ENCODE data around the gene IL10RB. TPM values are rescaled to one million over a fixed set of nuclear protein-coding genes. Genes with fewer than 3 reads are reported as not detected.
"Not testable (repeated sequence)": the region's sequence is repeated elsewhere in the genome, so short reads cannot be mapped to it uniquely, and the experiment has no call there.

IL10RB gene
- total RNA-seq, 1 donor from 2014 or later, result 35.7 TPM

DNA sequence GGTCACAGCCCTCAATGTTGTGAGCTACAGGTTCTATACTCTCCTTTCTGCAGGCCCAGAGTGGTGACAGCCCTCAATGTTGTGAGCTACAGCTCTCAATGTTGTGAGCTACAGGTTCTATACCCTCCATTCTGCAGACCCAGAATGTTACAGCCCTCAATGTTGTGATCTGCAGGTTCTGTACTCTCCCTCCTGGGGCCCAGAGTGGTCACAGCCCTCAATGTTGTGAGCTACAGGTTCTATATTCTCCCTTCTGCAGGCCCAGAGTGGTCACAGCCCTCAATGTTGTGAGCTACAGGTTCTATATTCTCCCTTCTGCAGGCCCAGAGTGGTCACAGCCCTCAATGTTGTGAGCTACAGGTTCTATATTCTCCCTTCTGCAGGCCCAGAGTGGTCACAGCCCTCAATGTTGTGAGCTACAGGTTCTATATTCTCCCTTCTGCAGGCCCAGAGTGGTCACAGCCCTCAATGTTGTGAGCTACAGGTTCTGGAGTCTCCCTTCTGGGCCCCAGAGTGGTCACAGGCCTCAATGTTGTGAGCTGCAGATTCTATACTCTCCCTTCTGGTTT lies 26.5 kb upstream of the IL10RB start:
- intact Hi-C loops (cut with micrococcal nuclease), result loop anchor here (2.0 to 10.0 kb wide), 4 partner anchors 27 to 512 kb away; partner anchors contain the start of genes DONSON, IFNAR1, IL10RB and SYNJ1

DNA sequence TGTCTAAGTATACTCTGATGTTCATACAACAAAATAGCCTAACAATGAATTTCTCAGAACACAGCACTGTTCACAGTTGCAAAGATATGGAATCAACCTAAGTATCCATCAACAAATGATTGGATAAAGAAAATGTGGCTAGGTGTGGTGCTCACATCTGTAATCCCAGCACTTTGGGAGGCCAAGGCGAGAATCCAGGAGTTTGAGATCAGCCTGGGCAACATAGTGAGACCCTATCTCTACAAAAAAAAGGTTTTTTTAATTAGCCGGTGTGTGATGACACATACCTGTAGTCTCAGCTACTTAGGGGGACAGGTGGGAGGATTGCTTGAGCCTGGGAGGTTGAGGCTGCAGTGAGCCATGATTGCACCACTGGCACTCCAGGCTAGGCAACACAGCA lies 25.8 kb upstream of the IL10RB start:
- intact Hi-C loops (cut with micrococcal nuclease), result no loop called here

DNA sequence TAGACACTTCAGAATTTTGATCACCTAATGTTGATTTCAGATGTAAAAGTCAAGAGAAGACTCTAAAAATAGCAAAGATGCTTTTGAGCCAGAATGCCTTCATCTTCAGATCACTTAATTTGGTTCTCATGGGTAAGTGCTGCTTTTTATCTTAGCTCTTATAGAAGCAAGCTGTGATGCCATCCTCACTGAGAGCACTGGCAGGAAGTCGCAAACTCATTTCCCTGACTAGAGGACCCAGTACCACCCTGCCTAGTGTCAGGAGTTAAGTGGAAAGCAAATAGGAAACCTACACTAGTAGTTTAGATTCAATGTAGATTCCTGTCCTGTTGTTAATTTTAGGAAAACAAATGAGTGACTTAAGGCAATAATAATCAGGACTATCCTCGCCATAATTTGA lies 24.3 kb upstream of the IL10RB start:
- intact Hi-C loops (cut with micrococcal nuclease), result no loop called here

DNA sequence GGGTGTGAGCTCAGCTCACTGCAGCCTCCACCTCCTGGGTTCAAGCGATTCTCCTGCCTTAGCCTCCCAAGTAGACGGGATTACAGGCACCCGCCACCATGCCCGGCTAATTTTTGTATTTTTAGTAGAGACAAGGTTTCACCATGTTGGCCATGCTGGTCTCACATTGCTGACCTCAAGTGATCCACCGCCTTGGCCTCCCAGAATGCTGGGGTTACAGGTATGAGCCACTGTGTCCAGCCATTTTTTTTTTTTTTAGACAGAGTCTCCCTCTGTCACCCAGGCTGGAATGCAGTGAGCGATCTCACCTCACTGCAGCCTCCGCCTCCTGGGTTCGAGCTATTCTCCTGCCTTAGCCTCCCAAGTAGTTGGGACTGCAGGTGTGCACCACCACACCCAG lies 23.3 kb upstream of the IL10RB start:
- intact Hi-C loops (cut with micrococcal nuclease), result not testable (repeated sequence)

DNA sequence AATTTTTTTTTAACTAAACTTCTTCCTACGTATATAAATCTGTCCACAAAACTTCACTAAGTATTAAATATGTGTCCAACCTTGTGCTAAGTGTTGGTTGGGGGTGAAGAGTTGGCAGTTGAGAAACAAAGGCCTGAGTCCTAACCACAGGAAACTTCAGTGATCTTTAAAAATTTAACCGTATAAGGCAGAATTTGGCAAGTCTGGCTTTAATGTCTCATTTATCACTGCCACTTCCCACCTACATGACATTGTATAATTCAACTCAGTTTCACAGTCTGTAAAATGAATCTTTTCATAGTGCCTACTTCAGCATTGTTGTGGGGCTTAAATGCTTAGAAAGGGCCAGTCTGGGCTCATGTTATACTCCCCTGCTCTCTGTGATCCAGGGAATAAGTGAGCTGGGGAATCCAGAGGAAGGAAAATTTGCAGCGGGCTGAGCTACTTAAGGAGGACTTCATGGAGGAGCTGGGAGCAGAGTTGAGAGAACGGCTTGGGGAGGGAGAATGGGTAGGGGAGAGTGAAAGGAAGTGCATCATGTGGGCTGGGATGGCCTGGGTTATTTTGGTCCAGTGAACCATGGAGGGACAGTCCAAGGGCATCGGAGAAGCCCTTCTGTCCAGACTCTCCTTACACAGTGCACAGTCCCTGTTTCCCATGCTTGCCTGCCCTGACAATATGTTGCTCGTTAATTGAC lies 21.9 kb upstream of the IL10RB start:
- intact Hi-C loops (cut with micrococcal nuclease), result loop anchor here (2.0 kb wide), 1 partner anchor 13 kb away; no protein-coding TSS in a partner anchor

DNA sequence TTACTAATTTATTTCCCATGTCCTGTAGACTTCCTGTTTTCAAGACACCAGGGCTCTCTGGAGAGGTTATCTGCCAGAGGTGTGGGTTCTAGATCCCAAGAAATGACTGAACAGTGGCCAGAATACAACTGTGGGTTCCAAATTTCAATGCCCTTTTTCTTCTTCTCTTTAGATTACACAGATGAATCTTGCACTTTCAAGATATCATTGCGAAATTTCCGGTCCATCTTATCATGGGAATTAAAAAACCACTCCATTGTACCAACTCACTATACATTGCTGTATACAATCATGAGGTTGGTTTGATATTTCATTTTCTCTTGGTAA lies 21.4 kb upstream of the IL10RB start:
- intact Hi-C loops (cut with micrococcal nuclease), result loop anchor here (2.0 kb wide), 1 partner anchor 14 kb away; no protein-coding TSS in a partner anchor

DNA sequence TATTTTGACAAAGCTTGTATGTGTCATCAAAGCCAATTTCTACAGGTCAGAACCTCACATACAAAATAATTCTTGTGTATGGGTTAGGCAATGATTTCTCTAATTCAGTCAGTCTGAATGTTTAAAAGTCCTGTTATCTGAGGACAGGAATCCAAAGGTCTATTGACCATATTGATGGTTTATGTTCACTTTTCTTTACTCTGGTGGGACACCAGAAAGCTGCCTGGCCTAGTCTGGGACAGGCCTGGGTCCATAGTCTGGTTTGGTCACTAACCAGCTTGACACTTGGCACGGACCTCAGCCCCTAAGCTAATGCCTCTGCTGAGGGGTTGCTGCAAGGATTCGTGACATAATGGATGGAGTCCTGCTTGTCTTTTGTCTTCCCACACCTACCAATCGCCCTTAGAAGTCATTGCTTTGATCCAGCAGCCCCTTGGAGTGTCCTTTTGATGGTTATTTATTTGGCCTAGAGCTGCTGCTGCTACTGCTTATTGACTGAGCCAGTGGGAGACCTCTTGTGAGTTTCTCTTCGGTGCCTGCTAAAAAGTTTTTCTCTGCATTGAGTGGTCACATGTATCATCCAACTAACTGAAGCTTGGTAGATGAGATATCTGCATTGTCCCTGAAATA lies 20.8 kb upstream of the IL10RB start:
- intact Hi-C loops (cut with micrococcal nuclease), result loop anchor here (2.0 kb wide), 1 partner anchor 15 kb away; no protein-coding TSS in a partner anchor

DNA sequence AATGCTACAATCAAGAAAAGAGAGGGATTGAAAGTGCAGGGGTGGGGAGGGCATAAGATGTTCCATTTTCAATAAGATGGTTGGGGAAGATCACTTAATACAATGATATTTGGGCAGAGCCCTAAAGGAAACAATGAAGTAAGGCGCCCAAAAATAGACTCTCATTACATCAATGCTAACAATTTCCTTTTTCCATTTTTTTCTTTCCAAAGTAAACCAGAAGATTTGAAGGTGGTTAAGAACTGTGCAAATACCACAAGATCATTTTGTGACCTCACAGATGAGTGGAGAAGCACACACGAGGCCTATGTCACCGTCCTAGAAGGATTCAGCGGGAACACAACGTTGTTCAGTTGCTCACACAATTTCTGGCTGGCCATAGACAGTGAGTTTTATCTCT lies 19.7 kb upstream of the IL10RB start:
- intact Hi-C loops (cut with micrococcal nuclease), result no loop called here

DNA sequence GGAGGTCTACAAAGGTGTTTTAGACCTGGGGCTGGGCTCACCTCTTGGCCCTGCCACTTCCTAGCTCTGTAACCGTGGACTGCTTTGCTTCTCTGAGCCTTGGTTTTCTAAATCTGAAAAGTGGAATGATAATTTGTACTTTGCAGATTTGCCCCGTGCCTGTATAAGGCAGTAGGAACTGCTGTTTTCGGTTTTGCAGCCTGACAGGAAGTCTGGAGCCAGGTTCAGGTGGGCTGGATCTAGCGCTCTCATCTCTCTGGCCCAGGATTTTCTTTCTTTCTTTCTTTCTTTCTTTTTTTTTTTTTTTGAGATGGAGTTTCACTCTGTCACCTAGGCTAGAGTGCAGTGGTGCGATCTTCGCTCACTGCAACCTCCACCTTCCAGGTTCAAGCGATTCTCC lies 19.2 kb upstream of the IL10RB start:
- intact Hi-C loops (cut with micrococcal nuclease), result no loop called here

DNA sequence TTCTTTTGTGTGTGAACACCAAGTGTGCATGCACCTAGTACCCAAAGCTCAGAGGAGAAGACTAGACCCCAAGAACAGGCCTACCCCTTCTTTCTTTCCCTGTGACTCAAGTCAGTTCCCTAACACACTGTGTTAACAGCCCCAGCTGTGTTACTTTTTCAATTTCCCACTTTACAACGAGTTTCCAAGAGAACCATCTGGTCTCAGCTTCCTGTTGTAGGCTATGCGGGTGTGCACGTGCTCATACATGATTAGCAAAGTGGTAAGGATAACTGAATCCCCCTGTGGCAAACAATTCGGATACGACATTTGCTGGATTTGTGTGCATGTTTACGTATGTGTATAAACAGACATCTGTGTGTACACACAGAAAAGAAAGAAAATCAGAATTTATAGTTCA lies 18.6 kb upstream of the IL10RB start:
- intact Hi-C loops (cut with micrococcal nuclease), result no loop called here

DNA sequence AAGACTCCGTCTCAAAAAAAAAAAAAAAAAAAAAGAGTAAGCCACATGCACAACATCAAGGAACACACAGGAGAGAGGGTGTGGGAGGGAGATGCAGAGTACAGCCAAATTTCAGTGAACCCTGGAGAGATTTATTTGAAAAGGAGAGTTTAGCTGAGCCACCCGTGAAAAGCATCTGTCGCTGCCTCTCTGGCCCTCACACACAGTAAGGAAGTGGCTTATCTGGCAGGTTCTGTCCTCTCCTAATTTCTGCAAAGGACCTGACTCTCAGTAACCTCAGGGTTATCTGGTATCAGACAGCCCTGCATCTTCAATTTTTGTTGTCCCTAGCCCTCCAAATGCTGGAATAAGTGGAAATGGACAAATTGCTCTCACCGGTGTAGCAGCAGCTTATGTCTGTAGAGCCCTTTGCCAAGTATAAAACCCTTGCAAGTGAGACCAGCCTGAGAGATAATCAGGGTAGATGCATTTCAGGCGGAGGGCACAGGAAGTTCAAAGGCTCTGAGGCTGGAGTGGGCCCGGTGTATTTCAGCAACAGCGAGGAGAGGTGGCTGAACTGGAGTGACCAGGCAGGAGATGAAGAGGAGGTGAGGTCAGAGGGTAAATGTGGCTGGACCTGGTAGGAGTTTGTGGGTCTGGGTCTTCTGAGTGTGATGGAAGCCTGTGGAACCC lies 16.7 kb upstream of the IL10RB start:
- intact Hi-C loops (cut with micrococcal nuclease), result no loop called here

DNA sequence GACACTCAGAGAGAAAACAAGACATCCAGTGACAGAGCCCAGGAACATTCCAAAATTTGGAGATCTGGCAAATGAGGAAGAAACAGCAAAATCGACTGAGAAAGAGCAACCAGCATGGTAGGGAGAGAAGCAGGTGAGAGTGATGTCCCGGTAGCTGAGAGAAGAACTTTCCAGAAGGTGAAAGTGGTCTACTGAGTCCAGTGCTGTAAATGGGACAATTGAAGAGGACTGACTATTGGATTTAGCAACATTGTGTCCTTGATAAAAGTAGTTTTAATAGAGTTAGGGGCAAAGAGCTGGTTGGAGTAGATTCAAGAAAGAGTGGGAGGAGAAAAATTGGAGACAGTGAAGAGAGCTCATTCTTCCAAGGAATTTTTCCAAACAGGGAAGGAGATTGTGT lies 15.0 kb upstream of the IL10RB start:
- intact Hi-C loops (cut with micrococcal nuclease), result no loop called here

DNA sequence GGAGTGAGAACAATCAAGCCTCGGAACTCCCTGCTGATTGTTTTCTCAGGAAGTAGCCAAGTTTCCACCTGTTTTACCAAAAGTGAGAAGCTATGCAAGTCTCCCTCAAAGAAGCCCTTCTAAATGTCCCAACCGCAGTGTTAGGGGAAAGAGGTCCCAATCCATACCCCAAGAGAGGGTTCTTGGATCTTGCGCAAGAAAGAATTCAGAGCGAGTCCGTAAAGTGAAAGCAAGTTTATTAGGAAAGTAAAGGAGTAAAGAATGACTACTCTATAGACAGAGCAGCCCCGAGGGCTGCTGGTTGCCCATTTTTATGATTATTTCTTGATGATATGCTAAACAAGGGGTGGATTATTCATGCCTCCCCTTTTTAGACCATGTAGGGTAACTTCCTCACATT lies 12.8 kb upstream of the IL10RB start:
- intact Hi-C loops (cut with micrococcal nuclease), result not testable (repeated sequence)

DNA sequence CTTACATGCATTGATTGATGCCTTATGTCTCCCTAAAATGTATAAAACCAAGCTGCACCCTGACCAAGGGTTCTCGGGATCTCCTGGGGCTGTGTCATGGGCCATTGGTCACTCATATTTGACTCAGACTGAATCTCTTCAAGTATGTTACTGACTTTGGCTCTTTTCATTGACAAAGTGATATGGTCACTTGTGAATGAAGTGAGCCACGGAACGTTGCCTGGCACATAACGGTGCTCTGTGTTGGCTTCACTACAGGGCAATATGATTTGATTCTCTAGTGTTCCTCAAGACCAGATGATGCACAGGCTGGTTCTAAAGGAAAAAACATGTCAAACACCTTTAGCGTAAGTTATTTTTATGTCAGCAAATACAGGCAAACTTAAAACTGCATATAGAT lies 11.4 kb upstream of the IL10RB start:
- intact Hi-C loops (cut with micrococcal nuclease), result no loop called here

DNA sequence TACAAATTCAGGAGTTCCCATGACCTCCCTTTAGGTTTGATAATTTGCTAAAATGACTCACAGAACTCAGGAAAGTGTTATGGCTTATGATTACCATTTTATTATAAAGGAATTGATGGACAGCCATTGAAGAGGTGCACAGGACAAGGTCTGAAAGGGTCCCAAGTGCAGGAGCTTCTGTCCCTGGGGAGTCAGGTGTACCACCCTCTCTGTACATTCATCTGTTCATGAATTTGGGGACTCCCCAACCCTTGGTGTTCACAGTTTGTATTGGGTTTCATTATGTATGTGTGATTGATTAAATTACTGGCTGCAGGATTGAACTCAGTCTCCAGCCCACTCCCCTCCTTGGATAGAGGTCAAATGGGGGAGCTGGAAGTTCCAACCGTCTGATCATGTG lies 10.8 kb upstream of the IL10RB start:
- intact Hi-C loops (cut with micrococcal nuclease), result no loop called here

DNA sequence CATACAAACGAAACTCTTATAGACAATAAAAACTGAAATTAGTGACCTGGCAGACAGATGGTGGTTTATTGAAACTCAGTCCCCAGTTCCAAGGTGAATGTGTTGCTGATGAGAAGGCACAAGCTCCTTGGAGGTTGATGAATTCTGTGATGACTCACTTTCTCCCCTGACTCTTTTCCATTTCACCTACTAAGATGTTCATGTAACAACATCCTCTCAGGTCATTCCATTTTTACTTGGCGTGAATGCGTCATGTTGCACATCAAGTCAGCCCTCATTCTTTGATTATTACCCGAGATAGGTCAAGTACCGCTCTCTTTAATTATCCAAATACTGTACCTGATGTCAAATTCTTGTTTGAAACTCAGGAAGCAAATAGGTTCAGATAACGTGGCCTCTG lies 10.1 kb upstream of the IL10RB start:
- intact Hi-C loops (cut with micrococcal nuclease), result no loop called here

DNA sequence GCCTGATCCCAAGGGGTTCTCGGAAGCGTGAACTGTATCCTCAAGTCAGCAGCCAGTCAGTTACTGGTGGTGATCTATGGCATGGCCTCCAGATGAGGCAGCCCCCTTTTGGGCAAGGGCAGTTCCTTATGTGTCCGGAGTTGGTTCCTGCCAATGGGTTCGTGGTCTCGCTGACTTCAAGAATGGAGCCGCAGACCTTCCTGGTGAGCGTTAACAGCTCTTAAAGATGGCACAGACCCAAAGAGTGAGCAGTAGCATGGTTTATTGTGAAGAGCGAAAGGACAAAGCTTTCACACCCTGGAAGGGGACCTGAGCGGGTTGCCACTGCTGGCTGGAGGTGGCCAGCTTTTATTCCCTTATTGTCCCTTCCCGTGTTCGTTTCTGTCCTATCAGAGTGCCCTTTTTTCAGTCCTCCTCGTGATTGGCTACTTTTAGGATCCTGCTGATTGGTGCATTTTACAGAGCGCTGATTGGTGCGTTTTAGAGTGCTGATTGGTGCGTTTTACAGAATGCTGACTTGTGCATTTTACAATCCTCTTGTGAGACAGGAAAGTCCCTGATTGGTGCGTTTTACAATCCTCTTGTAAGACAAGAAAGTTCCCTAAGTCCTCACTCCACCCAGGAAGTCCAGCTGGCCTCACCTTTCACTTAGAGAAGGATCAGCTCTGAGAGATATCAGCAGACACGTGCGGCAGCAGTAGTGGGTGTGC lies 8.9 kb upstream of the IL10RB start:
- intact Hi-C loops (cut with micrococcal nuclease), result no loop called here

DNA sequence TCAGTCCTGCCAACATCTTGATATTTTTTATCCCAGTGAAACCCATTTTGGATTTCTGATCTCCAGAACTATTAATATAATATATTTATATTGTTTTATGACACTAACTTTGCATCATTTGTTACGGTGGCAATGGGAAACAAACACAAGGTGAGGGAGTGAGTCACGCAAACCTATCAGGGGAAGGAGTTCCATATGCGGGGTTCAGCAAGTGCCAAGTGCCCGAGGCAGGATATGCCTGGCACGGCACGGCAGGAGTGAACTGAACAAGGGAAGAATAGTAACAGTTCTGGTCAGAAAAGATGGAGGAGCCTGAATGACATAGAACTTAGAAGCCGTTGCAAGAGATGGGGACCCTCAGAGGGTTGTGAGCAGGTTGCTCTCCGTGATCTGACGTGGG lies 7.7 kb upstream of the IL10RB start:
- intact Hi-C loops (cut with micrococcal nuclease), result no loop called here

DNA sequence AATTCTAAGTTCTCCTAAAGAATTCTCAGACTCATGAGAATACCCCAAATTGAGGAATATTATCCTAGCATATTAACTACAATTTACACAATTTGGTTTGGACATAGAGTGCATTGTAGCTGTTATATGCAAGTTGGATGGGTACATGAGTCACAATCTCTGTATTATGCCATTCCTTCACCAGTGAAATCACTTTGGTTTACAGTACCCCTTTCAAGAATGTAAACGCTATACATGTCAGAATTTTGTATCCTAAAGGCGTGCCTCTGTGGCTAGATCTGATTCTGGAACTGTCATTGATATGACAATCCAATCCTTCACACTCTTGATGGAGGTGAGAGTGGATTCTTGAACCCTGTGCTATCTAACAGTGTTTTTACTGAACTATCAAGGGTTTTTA lies 6.7 kb upstream of the IL10RB start:
- intact Hi-C loops (cut with micrococcal nuclease), result no loop called here

DNA sequence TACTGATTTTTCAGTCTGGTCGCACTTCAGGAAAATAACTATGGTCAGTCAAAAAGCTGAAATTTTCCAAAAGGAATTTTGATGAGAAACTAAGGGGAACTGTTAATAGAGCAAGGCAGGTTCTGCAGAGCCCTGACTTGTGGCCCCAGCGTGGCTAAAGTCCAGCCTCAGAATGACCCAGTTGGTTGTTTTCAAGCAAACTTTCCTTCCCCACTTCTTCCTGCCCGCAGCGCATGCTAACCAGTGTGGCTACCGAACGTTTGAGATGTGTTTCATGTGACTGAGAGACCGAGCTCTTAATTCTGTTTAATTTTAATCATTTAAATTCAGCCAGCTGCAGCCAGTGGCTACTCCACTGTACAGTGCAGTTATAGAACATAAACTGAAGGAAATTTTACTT lies 6.2 kb upstream of the IL10RB start:
- intact Hi-C loops (cut with micrococcal nuclease), result loop anchor here (10.0 kb wide), 1 partner anchor 645 kb away; the partner anchor contains the start of gene CFAP298

DNA sequence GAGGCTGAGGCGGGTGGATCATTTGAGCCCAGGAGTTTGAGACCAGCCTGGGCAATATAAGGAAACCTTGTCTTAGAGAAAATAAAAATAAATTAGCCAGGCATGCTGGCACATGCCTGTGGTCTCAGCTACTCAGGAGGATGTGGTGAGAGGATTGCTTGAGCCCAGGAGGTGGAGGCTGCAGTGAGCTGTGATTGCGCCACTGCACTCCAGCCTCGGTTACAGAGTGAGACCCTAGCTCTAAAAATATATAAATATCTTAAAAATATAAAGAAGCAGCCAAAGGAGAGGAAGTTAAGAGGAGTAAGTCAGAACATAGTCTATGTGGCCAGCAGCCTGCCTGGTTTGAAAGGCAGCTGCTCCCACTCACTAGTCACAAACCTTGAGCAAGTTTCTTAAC lies 4.5 kb upstream of the IL10RB start:
- intact Hi-C loops (cut with micrococcal nuclease), result loop anchor here (10.0 kb wide), 1 partner anchor 647 kb away; the partner anchor contains the start of gene CFAP298

Measured in T-helper 1 cell treated with Interleukin-12 subunit alpha and Interleukin-12 subunit beta and Interleukin-4 antibody, amounts not matched to agents 30 ng/mL and 1 ng/mL, for 36 hours (primary cell).